Lower leg skin (tissue), 3 donors: ENCODE results near the gene EBF4.

Experiments used
- CTCF ChIP-seq, 3 donors: fragments of 450-650 bp; IDR thresholded peaks; one replicate each; pipeline ENCODE4 v1.5.1; 2016; ENCODE audit warnings: antibody characterized with exemption in 3 of 3, mild to moderate bottlenecking in 3 of 3, moderate library complexity in 2 of 3
- POLR2A ChIP-seq, 2 donors: fragments of 450-650 bp; IDR thresholded peaks; one replicate each; pipeline ENCODE4 v1.6.1; 2016 to 2017; ENCODE audit warnings: antibody characterized with exemption in 2 of 2, mild to moderate bottlenecking in 1 of 2, moderate library complexity in 1 of 2

DNA sequence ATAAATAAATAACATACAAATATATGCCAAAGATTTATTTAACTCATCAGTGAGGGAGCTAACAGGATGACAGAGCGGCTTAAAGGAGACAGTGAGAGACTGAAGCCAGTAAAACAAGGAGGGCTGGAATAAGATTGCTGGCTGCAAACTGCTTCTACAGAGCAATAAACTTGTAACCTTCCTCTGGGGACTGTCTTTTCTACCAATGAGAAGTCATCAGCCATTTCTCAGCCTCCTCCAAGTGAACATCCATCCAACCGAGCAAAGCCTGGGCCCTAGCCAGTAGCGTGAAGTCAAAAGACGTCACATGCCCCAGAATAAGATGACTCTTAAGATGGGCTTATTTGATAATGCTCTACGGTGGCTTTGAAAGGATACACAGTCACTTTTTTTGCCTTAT, 65.4 kb downstream of the EBF4 start:
- no peak for TF ChIP-seq CTCF (IDR thresholded peaks at IDR 0.05)
- TF ChIP-seq POLR2A (IDR thresholded peaks at IDR 0.05): no peak
